ENCODE measurements around the gene SFRP4.

DNA sequence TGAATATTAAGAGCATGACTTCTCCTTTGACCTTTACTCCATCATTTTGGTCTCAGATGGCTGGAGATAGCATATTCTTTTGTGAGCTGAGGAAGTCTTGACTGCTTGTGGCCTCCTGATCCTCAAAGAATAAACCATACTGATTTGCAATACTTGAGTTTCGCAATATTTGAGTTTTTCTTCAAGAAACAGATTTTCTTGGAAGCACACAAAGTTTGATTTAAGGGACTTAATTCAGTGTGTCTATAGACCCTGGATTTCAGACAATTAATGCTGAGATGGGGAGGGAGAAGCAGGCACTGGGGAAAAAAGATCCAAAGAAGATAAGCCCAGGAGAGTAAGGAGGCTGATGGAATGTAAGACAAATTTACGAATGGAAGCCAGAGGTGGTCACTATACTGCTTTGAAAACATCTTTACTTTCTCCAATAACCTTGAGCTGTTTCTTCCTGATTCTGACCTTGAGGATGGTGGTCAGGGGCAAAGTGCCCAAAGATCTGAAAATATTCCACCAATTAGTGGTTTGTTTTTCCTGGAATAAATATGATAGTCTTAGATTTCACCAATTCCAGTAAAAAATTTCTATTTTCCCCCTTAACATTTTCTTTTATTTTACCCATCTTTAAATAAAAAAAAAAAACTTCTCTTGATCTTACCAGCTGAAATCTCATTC lies 11.3 kb upstream of the SFRP4 start:
- TF ChIP-seq POLR2A (IDR thresholded peaks at IDR 0.05; ENCODE audit: control extremely low read depth in 1 of 2, low read depth in 2 of 2, low read length in 2 of 2) (no peak), SUZ12 (IDR thresholded peaks at IDR 0.05; ENCODE audit: low read length) (no peak)

Measured in H1 (cell line).